ENCODE measurements around the gene BNC2.

BNC2 gene

DNA sequence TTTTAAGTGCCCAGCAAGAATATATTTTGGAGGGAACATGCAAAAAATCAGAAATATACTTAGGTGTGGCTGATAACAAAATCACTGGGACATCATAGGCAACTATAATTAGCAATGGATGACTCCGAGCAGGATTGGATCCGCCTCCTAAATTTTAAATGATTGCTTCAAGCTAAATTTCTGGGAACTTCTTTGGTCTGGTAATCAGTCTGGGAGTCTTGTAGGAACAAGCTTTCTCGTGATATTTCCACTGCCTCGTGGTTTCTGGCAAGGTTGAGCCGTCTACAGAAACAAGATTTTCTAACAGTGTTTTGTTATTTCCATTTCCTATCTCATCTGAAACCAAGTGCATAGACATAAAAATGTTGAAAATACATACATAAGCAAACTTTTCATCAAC lies 232.6 kb downstream of the BNC2 start:
- Mint-ChIP-seq H3K4me1 (no peaks in the 10 kb centered on the region), H3K4me3 (no peak overlapping the region)

DNA sequence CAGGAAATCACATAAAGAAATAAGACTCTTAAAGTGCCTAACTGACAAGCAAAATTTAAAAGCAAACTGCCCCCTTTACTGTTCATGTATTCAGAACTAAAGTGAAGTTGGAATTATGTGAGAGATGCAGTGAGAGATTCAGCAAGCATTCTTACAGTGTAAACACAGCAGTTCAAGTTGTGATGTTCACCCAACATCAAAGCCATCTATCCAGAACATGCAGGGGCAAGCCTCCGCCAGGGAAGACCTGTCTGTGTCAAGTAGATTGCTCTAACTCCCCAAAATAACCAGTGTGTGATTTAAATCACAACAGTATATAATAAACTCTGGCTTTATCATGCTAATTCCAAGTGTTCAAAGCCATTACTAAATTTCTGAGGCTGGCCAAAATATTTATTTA lies 233.3 kb downstream of the BNC2 start:
- H3K27ac Mint-ChIP-seq, result no peak overlapping the region
- no peaks in the 10 kb centered on the region for H3K4me1 Mint-ChIP-seq
- H3K9me3 Mint-ChIP-seq, result no peaks in the 10 kb centered on the region
- H3K4me3 Mint-ChIP-seq, result no peak overlapping the region
- DNase-seq, result no peak
- H3K27me3 Mint-ChIP-seq, result no peaks in the 10 kb centered on the region
- no peak for ATAC-seq

More for the DNA sequence above, 232.6 kb downstream of the BNC2 start:
- no peak overlapping the region for H3K27ac Mint-ChIP-seq
- no peaks in the 10 kb centered on the region for H3K9me3 Mint-ChIP-seq
- H3K27me3 Mint-ChIP-seq, result no peaks in the 10 kb centered on the region
- no peak for DNase-seq
- ATAC-seq, result no peak

- DNase-seq (no peak), ATAC-seq (no peak)
- Mint-ChIP-seq H3K27ac (no peak overlapping the region), H3K9me3 (no peaks in the 10 kb centered on the region), H3K27me3 (no peaks in the 10 kb centered on the region), H3K4me1 (no peaks in the 10 kb centered on the region), H3K4me3 (no peak overlapping the region)
Measured at GRCh38 chr9:16633794-16634193, 236.7 kb downstream of the BNC2 start.

DNA sequence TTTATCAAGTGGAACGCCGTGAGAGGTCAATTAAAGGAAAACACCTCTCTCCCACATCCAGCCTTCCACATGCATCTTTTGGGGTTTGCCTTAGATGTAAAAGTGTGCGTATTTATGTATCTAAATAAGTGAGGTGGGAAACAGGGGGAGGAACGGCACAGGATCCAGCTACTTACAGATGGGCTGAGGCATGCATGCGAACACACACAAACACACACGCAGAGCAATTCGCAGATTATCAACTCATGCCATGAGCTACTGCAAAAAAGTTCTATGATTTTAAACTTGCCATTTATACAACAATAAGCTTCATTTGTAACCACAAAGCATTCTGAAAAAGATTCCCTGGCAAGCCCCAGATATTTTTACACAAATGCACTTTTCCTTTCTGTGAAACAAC lies 242.1 kb downstream of the BNC2 start:
- DNase-seq, result no peak
- no peaks in the 10 kb centered on the region for H3K9me3 Mint-ChIP-seq
- ATAC-seq, result no peak
- H3K27me3 Mint-ChIP-seq, result no peaks in the 10 kb centered on the region
- H3K4me3 Mint-ChIP-seq, result no peak overlapping the region
- no peak overlapping the region for H3K27ac Mint-ChIP-seq
- no peaks in the 10 kb centered on the region for H3K4me1 Mint-ChIP-seq

DNA sequence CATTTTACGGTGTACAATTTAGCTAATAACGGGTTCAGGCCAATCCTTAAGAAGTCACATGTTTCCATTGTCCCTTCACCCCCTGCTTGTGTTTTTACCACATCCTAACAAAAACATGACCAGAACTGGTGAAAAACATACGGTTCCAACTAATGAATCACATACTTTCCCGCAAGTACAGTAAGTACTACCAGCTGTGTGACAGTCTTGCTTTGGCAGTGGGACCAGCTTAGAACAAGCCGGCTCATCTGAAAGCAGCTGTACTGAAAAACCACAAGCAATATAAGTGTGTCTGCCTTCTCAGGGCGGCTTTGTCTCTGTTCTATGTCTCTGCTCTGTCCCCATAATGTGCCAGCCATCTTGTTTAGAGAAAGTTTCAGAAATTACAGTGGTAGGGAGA lies 242.5 kb downstream of the BNC2 start:
- no peak overlapping the region for H3K27ac Mint-ChIP-seq
- DNase-seq (no peak), ATAC-seq (no peak)
- no peaks in the 10 kb centered on the region for H3K9me3 Mint-ChIP-seq
- no peaks in the 10 kb centered on the region for H3K27me3 Mint-ChIP-seq
- no peak overlapping the region for H3K4me3 Mint-ChIP-seq
- H3K4me1 Mint-ChIP-seq, result no peaks in the 10 kb centered on the region

- ATAC-seq (no peak), DNase-seq (no peak)
- Mint-ChIP-seq H3K27ac (no peak overlapping the region), H3K4me1 (no peaks in the 10 kb centered on the region), H3K27me3 (no peaks in the 10 kb centered on the region), H3K4me3 (no peak overlapping the region), H3K9me3 (no peaks in the 10 kb centered on the region)
Measured at GRCh38 chr9:16627521-16627920, 242.9 kb downstream of the BNC2 start.

DNA sequence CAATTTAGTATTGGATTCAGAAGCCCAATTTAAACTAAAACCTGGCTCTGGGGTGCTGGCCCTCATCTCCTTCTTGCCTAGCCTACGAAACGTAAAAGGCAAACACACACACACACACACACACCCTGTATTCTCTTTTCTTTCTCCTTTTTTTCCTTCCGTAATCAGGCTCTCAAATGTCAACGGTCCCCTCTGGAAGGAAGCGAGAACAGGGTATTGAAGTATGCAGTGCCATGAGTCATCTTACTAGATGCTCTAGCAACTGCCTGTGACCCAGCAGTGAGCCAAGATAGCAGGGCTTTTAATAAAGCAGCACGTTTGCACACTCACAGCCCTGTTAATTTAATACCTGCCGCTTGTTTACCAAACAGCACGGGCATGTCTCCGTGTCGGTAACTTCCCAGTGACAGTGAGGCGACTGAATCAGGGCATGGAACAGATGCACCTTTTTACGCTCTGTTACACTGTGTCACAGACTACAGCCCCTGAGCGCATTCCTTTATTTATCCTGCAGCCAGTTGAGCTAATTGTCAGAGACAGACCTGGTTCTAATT lies 243.8 kb downstream of the BNC2 start:
- H3K4me1 Mint-ChIP-seq, result no peaks in the 10 kb centered on the region
- DNase-seq (no peak), ATAC-seq (no peak)
- no peaks in the 10 kb centered on the region for H3K9me3 Mint-ChIP-seq
- H3K4me3 Mint-ChIP-seq, result no peak overlapping the region
- H3K27ac Mint-ChIP-seq, result no peak overlapping the region
- H3K27me3 Mint-ChIP-seq, result no peaks in the 10 kb centered on the region

GRCh38 chr9:16625811-16626210 lies 244.7 kb downstream of the BNC2 start:
- DNase-seq (no peak), ATAC-seq (no peak)
- H3K4me3 Mint-ChIP-seq, result no peak overlapping the region
- no peaks in the 10 kb centered on the region for H3K27me3 Mint-ChIP-seq
- no peak overlapping the region for H3K27ac Mint-ChIP-seq
- H3K9me3 Mint-ChIP-seq, result no peaks in the 10 kb centered on the region
- no peaks in the 10 kb centered on the region for H3K4me1 Mint-ChIP-seq

DNA sequence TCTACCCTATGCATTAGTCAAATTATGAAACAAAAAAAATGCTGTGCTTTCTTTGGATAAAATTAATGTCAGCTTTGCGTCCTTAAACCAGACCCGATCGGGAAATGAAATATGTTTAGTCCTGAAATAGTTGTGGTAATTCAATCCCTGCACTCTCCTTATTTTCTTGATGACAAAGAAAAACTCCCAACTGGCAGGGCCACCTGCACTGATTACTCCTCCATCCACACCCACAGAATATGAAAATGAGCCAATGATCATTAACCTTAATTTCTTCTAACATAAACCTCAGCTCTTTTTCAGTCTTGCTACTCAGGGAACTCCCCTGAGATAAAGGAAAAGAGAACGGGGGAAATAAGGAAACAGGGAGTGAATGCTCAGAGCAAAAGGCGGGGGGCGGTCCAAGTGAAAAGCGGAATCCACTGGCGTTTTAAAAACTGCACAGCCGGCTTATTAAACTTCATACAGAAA lies 245.3 kb downstream of the BNC2 start:
- no peak for DNase-seq
- H3K27ac Mint-ChIP-seq, result no peak overlapping the region

DNA sequence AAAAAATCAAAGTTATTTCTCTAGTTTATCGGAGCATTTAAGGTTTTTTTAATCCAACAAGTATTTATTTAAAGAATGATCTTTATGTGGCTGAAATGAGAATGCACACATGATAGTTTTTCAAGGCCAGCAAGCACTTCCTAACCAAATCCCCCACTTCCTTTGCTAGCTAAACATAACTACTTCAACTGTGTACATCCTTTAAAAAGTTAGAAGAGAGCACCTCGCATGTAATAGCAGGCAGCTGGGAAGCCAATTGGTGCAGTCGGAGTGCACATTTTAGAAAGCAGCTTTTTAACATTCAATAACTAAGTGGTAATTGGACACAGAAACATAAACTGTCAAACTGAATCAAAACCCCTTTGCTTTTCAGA lies 245.7 kb downstream of the BNC2 start:
- H3K27me3 Mint-ChIP-seq, result no peaks in the 10 kb centered on the region
- no peak overlapping the region for H3K27ac Mint-ChIP-seq
- H3K9me3 Mint-ChIP-seq, result no peaks in the 10 kb centered on the region
- H3K4me3 Mint-ChIP-seq, result no peak overlapping the region
- no peaks in the 10 kb centered on the region for H3K4me1 Mint-ChIP-seq
- DNase-seq (no peak), ATAC-seq (no peak)

More for the DNA sequence above, 245.3 kb downstream of the BNC2 start:
- no peak for ATAC-seq
- Mint-ChIP-seq H3K9me3 (no peaks in the 10 kb centered on the region), H3K4me1 (no peaks in the 10 kb centered on the region), H3K4me3 (no peak overlapping the region), H3K27me3 (no peaks in the 10 kb centered on the region)

DNA sequence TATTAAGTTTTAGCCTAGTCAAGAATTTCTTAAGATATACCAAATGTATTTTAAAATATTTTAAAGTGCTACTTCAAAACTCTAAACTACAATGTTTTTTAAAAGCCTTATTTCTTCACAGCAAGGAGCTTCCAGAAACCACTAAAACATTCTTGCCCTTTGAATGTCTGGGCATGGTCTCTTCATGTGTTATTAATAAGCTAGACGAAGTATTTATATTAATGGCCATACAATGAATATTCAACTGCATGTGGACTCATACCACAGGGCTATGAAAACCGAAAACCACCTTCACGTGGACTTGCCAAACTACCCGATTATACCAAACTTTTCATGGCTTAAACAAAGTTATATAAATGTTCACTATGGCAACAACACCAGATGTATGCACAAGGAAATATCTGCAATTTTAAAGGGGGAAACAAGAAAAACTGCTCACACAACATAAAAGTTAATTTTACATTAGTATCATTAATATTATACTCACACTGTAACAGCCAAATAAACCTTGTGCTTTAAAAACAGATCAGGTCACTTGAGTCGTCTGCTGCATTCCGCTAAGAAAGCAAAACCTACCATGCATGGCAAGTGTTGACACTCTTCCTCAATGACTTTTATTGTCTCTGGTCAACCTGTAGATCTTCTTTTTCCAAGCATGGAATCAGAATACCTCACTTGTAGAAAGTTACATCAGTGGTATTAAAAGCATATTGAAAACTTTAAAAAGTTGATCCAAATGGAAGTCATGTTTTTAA lies 246.3 kb downstream of the BNC2 start:
- no peak for ATAC-seq
- DNase-seq, result no peak
- Mint-ChIP-seq H3K27me3 (no peaks in the 10 kb centered on the region), H3K9me3 (no peaks in the 10 kb centered on the region), H3K4me1 (no peaks in the 10 kb centered on the region), H3K4me3 (no peak overlapping the region), H3K27ac (no peak overlapping the region)

DNA sequence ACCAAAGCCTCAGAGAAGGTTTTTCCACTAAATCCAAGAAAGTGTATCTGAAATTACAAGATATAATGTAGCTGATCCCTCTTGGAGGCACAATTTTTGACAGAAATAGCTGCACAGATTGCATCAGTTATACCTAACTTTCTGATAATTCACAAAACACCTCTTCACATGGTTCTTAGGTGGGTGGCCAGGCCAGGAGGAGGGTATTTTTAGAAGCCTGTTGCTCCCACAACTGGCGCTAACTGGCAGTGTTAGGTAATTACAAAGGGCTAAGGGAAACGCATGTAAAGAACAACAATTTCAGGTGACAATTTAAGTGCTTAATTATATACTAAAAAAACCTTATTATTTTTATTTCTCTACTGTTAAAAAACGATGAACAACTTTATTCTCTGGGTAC lies 247.9 kb downstream of the BNC2 start:
- H3K27me3 Mint-ChIP-seq, result no peaks in the 10 kb centered on the region
- DNase-seq (no peak), ATAC-seq (no peak)
- H3K4me3 Mint-ChIP-seq, result no peak overlapping the region
- no peak overlapping the region for H3K27ac Mint-ChIP-seq
- no peaks in the 10 kb centered on the region for H3K4me1 Mint-ChIP-seq
- no peaks in the 10 kb centered on the region for H3K9me3 Mint-ChIP-seq

- Mint-ChIP-seq H3K27me3 (no peaks in the 10 kb centered on the region), H3K27ac (no peak overlapping the region), H3K4me3 (no peak overlapping the region), H3K9me3 (no peaks in the 10 kb centered on the region), H3K4me1 (no peaks in the 10 kb centered on the region)
- ATAC-seq (no peak), DNase-seq (no peak)
Measured at GRCh38 chr9:16619914-16620520, 250.5 kb downstream of the BNC2 start.

GRCh38 chr9:16619402-16619801 lies 251.1 kb downstream of the BNC2 start:
- Mint-ChIP-seq H3K27ac (no peak overlapping the region), H3K9me3 (no peaks in the 10 kb centered on the region), H3K27me3 (no peaks in the 10 kb centered on the region), H3K4me3 (no peak overlapping the region), H3K4me1 (no peaks in the 10 kb centered on the region)
- ATAC-seq, result no peak
- no peak for DNase-seq

DNA sequence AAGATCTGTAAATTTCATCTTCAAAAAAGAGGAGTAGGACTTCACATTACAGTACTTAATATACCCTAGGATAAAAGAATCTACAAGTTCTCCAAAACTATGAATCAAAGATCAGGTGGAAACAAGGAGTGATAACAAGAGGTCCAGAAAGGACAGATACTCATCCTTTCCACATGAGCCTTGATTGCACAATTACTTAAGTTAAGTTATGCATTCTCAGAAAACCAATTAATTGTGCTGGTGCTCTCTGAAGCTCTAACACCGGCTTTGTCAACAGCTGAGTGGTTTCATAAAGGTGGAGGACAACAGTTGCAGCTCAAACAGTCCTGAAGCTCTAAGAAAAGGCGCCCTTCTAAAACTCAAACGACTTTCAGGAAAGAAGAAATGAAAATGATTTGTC lies 251.9 kb downstream of the BNC2 start:
- Mint-ChIP-seq H3K27ac (no peak overlapping the region), H3K27me3 (no peaks in the 10 kb centered on the region), H3K4me1 (no peaks in the 10 kb centered on the region), H3K9me3 (no peaks in the 10 kb centered on the region), H3K4me3 (no peak overlapping the region)
- no peak for DNase-seq
- no peak for ATAC-seq

GRCh38 chr9:16616686-16617085 lies 253.8 kb downstream of the BNC2 start:
- ATAC-seq (no peak), DNase-seq (no peak)
- Mint-ChIP-seq H3K4me1 (no peaks in the 10 kb centered on the region), H3K27ac (no peak overlapping the region), H3K9me3 (no peaks in the 10 kb centered on the region), H3K4me3 (no peak overlapping the region), H3K27me3 (no peaks in the 10 kb centered on the region)
